Transverse colon (tissue), 4 donors: ENCODE results near the gene TRMT1. TPM values are rescaled to one million over a fixed set of nuclear protein-coding genes. Genes with fewer than 3 reads are reported as not detected.

ENCODE experiments used
- DNase-seq: peaks from one replicate; pipeline ENCODE4 v3.0.0-alpha.2; 2019
- H3K27ac ChIP-seq, 4 donors: fragments of 200-600 bp; sonication (generic); 2 replicates each; pipeline ENCODE4 v1.5.1; 2016 to 2018; ENCODE audit warnings: inconsistent platforms in 4 of 4
- H3K27me3 ChIP-seq: fragments of 200-600 bp; sonication (generic); 2 replicates; pipeline ENCODE4 v1.5.1; 2017; ENCODE audit warnings: inconsistent platforms
- H3K36me3 ChIP-seq, 4 donors: fragments of 200-600 bp; sonication (generic); 2 replicates each; pipeline ENCODE4 v1.5.1; 2017 to 2019; ENCODE audit warnings: inconsistent platforms in 4 of 4
- H3K4me1 ChIP-seq, 4 donors: fragments of 200-600 bp; sonication (generic); 2 replicates each; pipeline ENCODE4 v1.5.1; 2017 to 2020; ENCODE audit warnings: inconsistent platforms in 4 of 4
- H3K4me3 ChIP-seq, 4 donors: fragments of 200-600 bp; sonication (generic); 1 replicate in 1 of 4; 2 replicates in 3 of 4; pipeline versions ENCODE4 v1.5.1 to v1.6.1; 2017 to 2019; ENCODE audit warnings: inconsistent platforms in 4 of 4
- H3K9me3 ChIP-seq, 2 donors: fragments of 200-600 bp; sonication (generic); 2 replicates each; pipeline ENCODE4 v1.5.1; 2017 to 2019; ENCODE audit warnings: inconsistent platforms in 2 of 2
- CTCF ChIP-seq, 5 experiments: fragments of 200-600 bp in 3 of 5; fragments of 450-650 bp in 2 of 5; sonication (generic) in 3 of 5; IDR thresholded peaks; 1 replicate in 2 of 5; 2 replicates in 3 of 5; pipeline ENCODE4 v1.5.1; 2016 to 2017; ENCODE audit warnings: antibody characterized with exemption in 5 of 5, inconsistent platforms in 3 of 5, mild to moderate bottlenecking in 2 of 5, moderate library complexity in 1 of 5
- EP300 ChIP-seq: sonication (generic); formaldehyde crosslinking; IDR thresholded peaks from one replicate; pipeline ENCODE4 v1.6.1; 2017; ENCODE audit warnings: antibody characterized with exemption, low read depth
- POLR2A ChIP-seq: fragments of 450-650 bp; IDR thresholded peaks from one replicate; pipeline ENCODE4 v1.6.1; 2016; ENCODE audit warnings: antibody characterized with exemption, mild to moderate bottlenecking, moderate library complexity
- POLR2AphosphoS5 ChIP-seq, 3 donors: sonication (generic); formaldehyde crosslinking; IDR thresholded peaks; one replicate each; pipeline ENCODE4 v1.6.1; 2016; ENCODE audit warnings: antibody characterized with exemption in 3 of 3
- WGBS, 2 donors: methylation state at CpG; one replicate each; pipeline ENCODE4 v1.1.5; 2018; ENCODE audit warnings: low coverage in 1 of 2; 5-methylcytosine and 5-hydroxymethylcytosine counted together
- in situ Hi-C, 4 donors: fragments of 200-750 bp; cut with MboI; loops; one replicate each; pipeline versions ENCODE4 v1.15.0 to v1.15.1; 2017; ENCODE audit warnings: low sequenced_read_pairs in 3 of 4, low pct_ligation_motif_present in 1 of 4, low pct_unique_long_range_greater_than_20kb in 1 of 4
- intact Hi-C: fragments of 100-400 bp; cut with DNase I; formaldehyde crosslinking; loops from one replicate; pipeline ENCODE4 v1.15.1; 2023; ENCODE audit warnings: low total_unique reads
- total RNA-seq, 4 donors: library from RNA; depleted of rRNA; stranded (reverse); fragments of >200 nt; gene quantifications; one replicate each; pipeline ENCODE4 v1.1.0, GENCODE V29; 2016

The TRMT1 gene
- total RNA-seq, 4 donors from 2014 or later = 26.6 to 199 (median 60.7) TPM

- intact Hi-C loops = no loop called here
- no peaks in the 10 kb centered on the region for H3K27me3 ChIP-seq
- H3K27ac ChIP-seq = no peak overlapping the region
- no peaks in the 10 kb centered on the region for H3K9me3 ChIP-seq
- no peak for DNase-seq
- 94 to 100% methylated on average over 6 to 20 of the region's 20 CpGs for WGBS, 2 donors
- in situ Hi-C loops = loop anchor here in 1 of 4 donors (25.0 kb wide), 1 partner anchor 139 kb away; no protein-coding TSS in a partner anchor
- no peaks in the 10 kb centered on the region for H3K36me3 ChIP-seq
- peaks cover 6 to 19% (median 15%) of the 10 kb centered on the region in 4 donors for H3K4me1 ChIP-seq
- H3K4me3 ChIP-seq = no peak overlapping the region
- TF ChIP-seq EP300 = no peak
- TF ChIP-seq POLR2AphosphoS5 (IDR thresholded peaks at IDR 0.05) = no peak
- no peak for TF ChIP-seq POLR2A
- TF ChIP-seq CTCF (IDR thresholded peaks at IDR 0.05) = no peak
These were observed 6.7 kb upstream of the TRMT1 start for GRCh38 chr19:13122980-13123957.

GRCh38 chr19:13122275-13122878 is 5.8 kb upstream of the TRMT1 start:
- Histone ChIP-seq H3K36me3 (no peaks in the 10 kb centered on the region), H3K4me3 (no peak overlapping the region), H3K4me1 (peaks cover 6 to 24% (median 19%) of the 10 kb centered on the region in 4 donors), H3K27me3 (no peaks in the 10 kb centered on the region), H3K9me3 (no peaks in the 10 kb centered on the region), H3K27ac (no peak overlapping the region)
- in situ Hi-C loops (loop anchor here in 1 of 4 donors (25.0 kb wide), 1 partner anchor 140 kb away; no protein-coding TSS in a partner anchor), intact Hi-C loops (no loop called here)
- TF ChIP-seq EP300 (no peak), POLR2AphosphoS5 (IDR thresholded peaks at IDR 0.05) (no peak), CTCF (IDR thresholded peaks at IDR 0.05) (no peak), POLR2A (no peak)
- 73 to 79% methylated on average over 7 to 13 of the region's 13 CpGs for WGBS, 2 donors
- no peak for DNase-seq

- Histone ChIP-seq H3K4me3 (no peak overlapping the region), H3K36me3 (no peaks in the 10 kb centered on the region), H3K4me1 (peaks cover 6 to 28% (median 24%) of the 10 kb centered on the region in 4 donors), H3K27me3 (no peaks in the 10 kb centered on the region), H3K27ac (no peak overlapping the region), H3K9me3 (no peaks in the 10 kb centered on the region)
- WGBS, 2 donors = 81% methylated on average over 18 of the region's 18 CpGs; no CpG with 5 or more reads in 1 of the 2 donors
- in situ Hi-C loops = loop anchor here in 1 of 4 donors (25.0 kb wide), 1 partner anchor 141 kb away; no protein-coding TSS in a partner anchor
- TF ChIP-seq CTCF (IDR thresholded peaks at IDR 0.05) (no peak), POLR2AphosphoS5 (IDR thresholded peaks at IDR 0.05) (no peak)
- DNase-seq = no peak
- intact Hi-C loops = no loop called here
These were observed 5.2 kb upstream of the TRMT1 start for GRCh38 chr19:13121551-13122274.

GRCh38 chr19:13120817-13121216 is 4.3 kb upstream of the TRMT1 start:
- H3K27ac ChIP-seq = no peak overlapping the region
- intact Hi-C loops (no loop called here), in situ Hi-C loops (loop anchor here in 1 of 4 donors (25.0 kb wide), 1 partner anchor 141 kb away; no protein-coding TSS in a partner anchor)
- TF ChIP-seq EP300 (no peak), POLR2A (no peak), CTCF (IDR thresholded peaks at IDR 0.05) (no peak), POLR2AphosphoS5 (IDR thresholded peaks at IDR 0.05) (no peak)
- no peaks in the 10 kb centered on the region for H3K27me3 ChIP-seq
- H3K4me1 ChIP-seq = peaks cover 7 to 33% (median 28%) of the 10 kb centered on the region in 4 donors
- no peaks in the 10 kb centered on the region for H3K36me3 ChIP-seq
- DNase-seq = no peak
- WGBS, 2 donors = 72 to 100% methylated on average over 4 to 10 of the region's 10 CpGs
- no peak overlapping the region for H3K4me3 ChIP-seq
- no peaks in the 10 kb centered on the region for H3K9me3 ChIP-seq
